PC-9 (cell line): ENCODE data around the gene CRYZL1. TPM values are rescaled to one million over a fixed set of nuclear protein-coding genes. Genes with fewer than 3 reads are reported as not detected.

Experiments
- BruUV-seq: library from RNA; stranded (reverse); fragments of 400-500 nt; replicated peaks from 2 replicates; lab custom pipeline; 2021; lab: Mats Ljungman, UMichigan
- CTCF ChIA-PET: fragments of 300-600 bp; sonication (Branson Sonifier 250); formaldehyde crosslinking; loops from one replicate; lab custom pipeline; 2022; ENCODE audit warnings: antibody characterized with exemption; lab: Charles Lee
- POLR2A ChIA-PET: fragments of 300-600 bp; sonication (Branson Sonifier 250); formaldehyde crosslinking; loops from one replicate; lab custom pipeline; 2022; ENCODE audit warnings: antibody characterized with exemption; ENCODE audit not compliant: unreplicated experiment; lab: Charles Lee
- DNase-seq, 2 experiments: peaks; one replicate each; pipeline versions ENCODE4 v3.0.0 to v3.0.0-alpha.2; 2015 to 2022; ENCODE audit warnings: mixed read lengths in 1 of 2
- H2AFZ ChIP-seq: fragments of 200-600 bp; sonication (generic); 2 replicates; pipeline ENCODE4 v1.8.1; 2017; ENCODE audit warnings: antibody characterized with exemption
- H3F3A ChIP-seq: fragments of 200-600 bp; sonication (generic); 2 replicates; pipeline ENCODE4 v1.8.1; 2017; ENCODE audit warnings: antibody characterized with exemption, mild to moderate bottlenecking, low read depth; ENCODE audit not compliant: insufficient read depth
- H3K27ac ChIP-seq: fragments of 200-600 bp; sonication (generic); 2 replicates; pipeline ENCODE4 v1.6.1; 2016; ENCODE audit warnings: mixed run types
- H3K27me3 ChIP-seq: fragments of 200-600 bp; sonication (generic); 2 replicates; pipeline ENCODE4 v1.6.1; 2016; ENCODE audit warnings: low read depth, mixed run types; ENCODE audit not compliant: insufficient read depth
- H3K36me3 ChIP-seq: fragments of 200-600 bp; sonication (generic); 2 replicates; pipeline ENCODE4 v1.6.1; 2016; ENCODE audit warnings: low read depth, mixed run types
- H3K4me1 ChIP-seq: fragments of 200-600 bp; sonication (generic); replicated peaks from 2 replicates; pipeline ENCODE4 v1.6.1; 2016; ENCODE audit warnings: mixed run types; ENCODE audit not compliant: insufficient read depth
- H3K4me2 ChIP-seq: fragments of 200-600 bp; sonication (generic); 2 replicates; pipeline ENCODE4 v1.6.1; 2017; ENCODE audit warnings: mixed run types
- H3K4me3 ChIP-seq: fragments of 200-600 bp; sonication (generic); 2 replicates; pipeline ENCODE4 v1.6.1; 2016; ENCODE audit warnings: mixed run types
- H3K79me2 ChIP-seq: fragments of 200-600 bp; sonication (generic); 2 replicates; pipeline ENCODE4 v1.6.1; 2017; ENCODE audit warnings: low read depth, mixed run types
- H3K9me2 ChIP-seq: fragments of 200-600 bp; sonication (generic); 2 replicates; pipeline ENCODE4 v1.8.1; 2017; ENCODE audit warnings: mild to moderate bottlenecking; ENCODE audit not compliant: insufficient read depth
- H3K9me3 ChIP-seq: fragments of 200-600 bp; sonication (generic); 2 replicates; pipeline ENCODE4 v1.8.1; 2016; ENCODE audit warnings: low read depth; ENCODE audit not compliant: insufficient read depth
- H4K20me1 ChIP-seq: fragments of 200-600 bp; sonication (generic); 2 replicates; pipeline ENCODE4 v1.8.1; 2017; ENCODE audit not compliant: insufficient read depth
- EZH2 ChIP-seq: fragments of 200-600 bp; sonication (generic); IDR thresholded peaks from 2 replicates; pipeline ENCODE4 v1.8.0; 2017; ENCODE audit warnings: antibody characterized with exemption, low read depth
- intact Hi-C: fragments of 100-400 bp; cut with micrococcal nuclease; formaldehyde crosslinking; loops from one replicate; pipeline ENCODE4 v1.10.0; 2022; ENCODE audit not compliant: unreplicated experiment
- total RNA-seq: library from RNA; stranded (reverse); gene quantifications from 2 replicates; pipeline ENCODE4 v1.2.3, GENCODE V29; 2021
- TF ChIP-seq, protein P1 (sequence below): fragments of 200-600 bp; sonication (generic); conservative IDR thresholded peaks from 2 replicates; pipeline ENCODE4 v1.6.1; 2017; ENCODE audit warnings: mixed run types, antibody characterized with exemption, mild to moderate bottlenecking, moderate library complexity

The CRYZL1 gene
- total RNA-seq, 1 experiment from 2014 or later, result 22.4 TPM

DNA sequence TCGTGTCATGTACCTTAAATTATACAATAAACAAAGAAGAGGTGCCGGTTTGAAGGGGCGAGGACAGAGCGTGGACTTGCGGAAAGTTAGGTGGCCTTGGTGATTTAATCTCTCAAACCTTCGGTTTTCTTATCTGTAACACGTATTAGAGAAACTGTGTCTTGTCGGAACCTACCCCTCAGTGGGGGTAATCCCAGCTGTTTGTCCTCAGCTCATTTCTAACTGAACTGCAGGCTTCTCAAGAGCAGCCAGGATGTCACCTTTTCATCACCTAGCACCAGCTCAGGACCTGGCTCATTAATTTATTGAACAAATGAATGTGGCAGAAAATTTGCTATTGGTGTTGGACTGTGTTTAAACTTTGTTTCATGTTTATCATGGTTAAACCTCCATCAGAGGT lies 31.9 kb upstream of the CRYZL1 start:
- TF ChIP-seq, protein P1, sequence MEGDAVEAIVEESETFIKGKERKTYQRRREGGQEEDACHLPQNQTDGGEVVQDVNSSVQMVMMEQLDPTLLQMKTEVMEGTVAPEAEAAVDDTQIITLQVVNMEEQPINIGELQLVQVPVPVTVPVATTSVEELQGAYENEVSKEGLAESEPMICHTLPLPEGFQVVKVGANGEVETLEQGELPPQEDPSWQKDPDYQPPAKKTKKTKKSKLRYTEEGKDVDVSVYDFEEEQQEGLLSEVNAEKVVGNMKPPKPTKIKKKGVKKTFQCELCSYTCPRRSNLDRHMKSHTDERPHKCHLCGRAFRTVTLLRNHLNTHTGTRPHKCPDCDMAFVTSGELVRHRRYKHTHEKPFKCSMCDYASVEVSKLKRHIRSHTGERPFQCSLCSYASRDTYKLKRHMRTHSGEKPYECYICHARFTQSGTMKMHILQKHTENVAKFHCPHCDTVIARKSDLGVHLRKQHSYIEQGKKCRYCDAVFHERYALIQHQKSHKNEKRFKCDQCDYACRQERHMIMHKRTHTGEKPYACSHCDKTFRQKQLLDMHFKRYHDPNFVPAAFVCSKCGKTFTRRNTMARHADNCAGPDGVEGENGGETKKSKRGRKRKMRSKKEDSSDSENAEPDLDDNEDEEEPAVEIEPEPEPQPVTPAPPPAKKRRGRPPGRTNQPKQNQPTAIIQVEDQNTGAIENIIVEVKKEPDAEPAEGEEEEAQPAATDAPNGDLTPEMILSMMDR, result no peak
- TF ChIP-seq EZH2, result no peak
- Histone ChIP-seq H3K27me3 (no peaks in the 10 kb centered on the region), H3K79me2 (0 out of 2 replicates have a peak, but pooled peaks cover 13% of the 10 kb centered on the region), H3K9me2 (no peaks in the 10 kb centered on the region), H3K4me1 (0 out of 2 replicates have a peak, but pooled peaks cover 2% of the 10 kb centered on the region), H3K36me3 (no peaks in the 10 kb centered on the region), H3K4me3 (no peak overlapping the region), H2AFZ (no peak overlapping the region), H3K9me3 (no peaks in the 10 kb centered on the region), H3K27ac (no peak overlapping the region), H3K4me2 (no peak overlapping the region), H3F3A (no peaks in the 10 kb centered on the region), H4K20me1 (no peaks in the 10 kb centered on the region)
- intact Hi-C loops, result no loop called here
- CTCF ChIA-PET, result no interaction called here
- DNase-seq, result no peak
- POLR2A ChIA-PET, result interaction anchor here (0.7 kb wide), 1 partner anchor 696 kb away, joined by 6 read pairs; no protein-coding TSS in a partner anchor
- no TSS peak for BruUV-seq

DNA sequence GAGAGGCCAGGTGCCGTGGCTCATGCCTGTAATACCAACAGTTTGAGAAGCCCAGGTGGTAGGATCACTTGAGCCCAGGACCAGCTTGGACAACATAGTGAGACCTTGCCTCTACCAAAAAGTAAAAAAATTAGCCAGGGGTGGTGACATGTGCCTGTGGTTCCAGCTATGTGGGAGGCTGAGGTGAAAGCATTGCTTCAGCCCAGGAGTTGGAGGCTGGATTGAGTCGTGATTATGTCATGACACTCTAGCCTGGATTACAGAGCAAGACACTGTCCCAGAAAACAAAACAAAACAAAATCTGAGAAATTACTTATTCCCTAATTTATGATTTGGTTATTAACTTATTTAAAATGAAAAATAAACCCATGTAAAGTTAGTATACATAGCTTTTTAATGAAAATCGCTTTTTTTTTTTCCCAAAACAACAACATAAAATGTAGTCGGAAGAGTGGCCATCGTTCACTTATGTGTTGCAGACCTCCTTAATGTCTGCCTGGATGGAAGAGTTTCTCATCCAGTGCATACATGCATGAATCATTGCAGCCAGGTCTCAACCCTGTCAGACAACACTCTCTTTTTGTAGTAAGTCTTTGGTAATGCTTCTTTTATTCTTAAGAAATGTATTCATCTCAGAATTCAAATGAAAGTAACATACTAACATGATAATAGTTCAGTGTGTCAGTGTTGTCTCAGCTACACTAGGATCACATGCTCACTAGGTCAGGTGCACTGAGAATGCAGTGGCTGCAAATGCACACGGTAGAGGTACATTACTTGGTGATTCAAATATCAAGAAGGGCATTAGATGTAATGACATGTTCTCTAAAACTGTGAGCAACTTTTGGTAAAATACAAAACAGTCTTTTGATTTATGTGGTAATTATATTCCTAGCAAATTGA lies 28.8 kb upstream of the CRYZL1 start:
- no TSS peak for BruUV-seq
- Histone ChIP-seq H3K4me1 (no peaks in the 10 kb centered on the region), H3F3A (no peaks in the 10 kb centered on the region), H3K27ac (no peak overlapping the region), H3K4me2 (no peak overlapping the region), H3K9me2 (no peaks in the 10 kb centered on the region), H3K9me3 (no peaks in the 10 kb centered on the region), H4K20me1 (no peaks in the 10 kb centered on the region), H3K36me3 (no peaks in the 10 kb centered on the region), H2AFZ (no peak overlapping the region), H3K79me2 (0 out of 2 replicates have a peak, but pooled peaks cover 16% of the 10 kb centered on the region), H3K27me3 (no peaks in the 10 kb centered on the region), H3K4me3 (no peak overlapping the region)
- intact Hi-C loops, result no loop called here
- CTCF ChIA-PET, result no interaction called here
- DNase-seq, result no peak
- POLR2A ChIA-PET, result no interaction called here
- TF ChIP-seq, protein P1, result no peak
- no peak for TF ChIP-seq EZH2

DNA sequence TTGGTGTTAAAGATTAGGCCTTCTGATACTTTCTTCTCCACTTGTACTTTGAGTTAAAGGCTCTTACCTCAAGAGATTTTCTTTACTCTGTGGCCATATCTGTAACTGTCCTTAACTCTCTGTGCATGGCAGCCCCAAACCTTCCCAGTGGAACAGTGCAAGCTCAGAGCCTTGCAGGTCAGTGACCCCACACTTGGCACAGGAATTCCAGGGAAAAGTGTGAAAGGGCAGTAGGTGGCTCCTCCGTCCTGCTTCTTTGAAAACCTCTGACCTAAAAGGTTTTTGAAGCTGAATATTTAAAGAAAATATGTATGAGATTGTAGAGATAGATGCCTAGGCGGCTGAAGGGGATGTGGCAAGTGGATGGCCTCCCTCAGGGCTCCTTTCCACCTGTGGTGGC lies 27.1 kb upstream of the CRYZL1 start:
- CTCF ChIA-PET, result no interaction called here
- H3K9me2 ChIP-seq, result no peaks in the 10 kb centered on the region
- no peak for TF ChIP-seq EZH2
- TF ChIP-seq, protein P1, result no peak
- H3K4me3 ChIP-seq, result no peak overlapping the region
- H3K27ac ChIP-seq, result no peak overlapping the region
- no peaks in the 10 kb centered on the region for H3K4me1 ChIP-seq
- DNase-seq, result no peak
- H3K9me3 ChIP-seq, result no peaks in the 10 kb centered on the region
- no TSS peak for BruUV-seq
- no peak overlapping the region for H2AFZ ChIP-seq
- 0 out of 2 replicates have a peak, but pooled peaks cover 16% of the 10 kb centered on the region for H3K79me2 ChIP-seq
- no peaks in the 10 kb centered on the region for H3K27me3 ChIP-seq
- no peaks in the 10 kb centered on the region for H4K20me1 ChIP-seq
- no peaks in the 10 kb centered on the region for H3K36me3 ChIP-seq
- POLR2A ChIA-PET, result no interaction called here
- H3K4me2 ChIP-seq, result no peak overlapping the region
- intact Hi-C loops, result no loop called here
- H3F3A ChIP-seq, result no peaks in the 10 kb centered on the region; the same call in 1 of the 2 replicates
